IPS DF 19.7 (cell line): ENCODE data around the gene PUM2.
"Not testable (repeated sequence)": the region's sequence is repeated elsewhere in the genome, so short reads cannot be mapped to it uniquely, and the experiment has no call there.

ENCODE experiments used
- DNase-seq: peaks from one replicate; pipeline ENCODE4 v3.0.0-alpha.2; 2013; ENCODE audit warnings: low read depth, low spot score

The PUM2 gene

GRCh38 chr2:20371323-20372025 is 20.8 kb upstream of the PUM2 start:
- DNase-seq: no peak

GRCh38 chr2:20370191-20370590 is 19.5 kb upstream of the PUM2 start:
- no peak for DNase-seq

GRCh38 chr2:20369366-20369765 is 18.7 kb upstream of the PUM2 start:
- no peak for DNase-seq

- no peak for DNase-seq
Measured at GRCh38 chr2:20368706-20369105, 18.1 kb upstream of the PUM2 start.

GRCh38 chr2:20367929-20368328 is 17.3 kb upstream of the PUM2 start:
- DNase-seq: not testable (repeated sequence)

GRCh38 chr2:20366672-20367116 is 16.1 kb upstream of the PUM2 start:
- no peak for DNase-seq

GRCh38 chr2:20365249-20365817 is 14.7 kb upstream of the PUM2 start:
- no peak for DNase-seq

GRCh38 chr2:20363578-20363977 is 12.9 kb upstream of the PUM2 start:
- DNase-seq: no peak

GRCh38 chr2:20362701-20363435 is 12.2 kb upstream of the PUM2 start:
- DNase-seq: no peak

GRCh38 chr2:20361893-20362292 is 11.2 kb upstream of the PUM2 start:
- DNase-seq: no peak

GRCh38 chr2:20359096-20359495 is 8.5 kb upstream of the PUM2 start:
- no peak for DNase-seq

GRCh38 chr2:20357638-20358389 is 7.2 kb upstream of the PUM2 start:
- no peak for DNase-seq

GRCh38 chr2:20356042-20356441 is 5.4 kb upstream of the PUM2 start:
- no peak for DNase-seq

GRCh38 chr2:20355131-20355530 is 4.5 kb upstream of the PUM2 start:
- DNase-seq: no peak

GRCh38 chr2:20353241-20353992 is 2.8 kb upstream of the PUM2 start:
- DNase-seq: no peak

- DNase-seq: no peak
Measured at GRCh38 chr2:20352581-20353216, 2.1 kb upstream of the PUM2 start.

GRCh38 chr2:20352230-20352578 is 1.6 kb upstream of the PUM2 start:
- DNase-seq: no peak

GRCh38 chr2:20351555-20352229 is 1.0 kb upstream of the PUM2 start:
- no peak for DNase-seq

GRCh38 chr2:20350041-20350712 is 467 bp downstream of the PUM2 start:
- no peak for DNase-seq

GRCh38 chr2:20349513-20349921 is 1.1 kb downstream of the PUM2 start:
- no peak for DNase-seq
